ENCODE data around the gene P2RY2. TPM values are rescaled to one million over a fixed set of nuclear protein-coding genes. Genes with fewer than 3 reads are reported as not detected.

P2RY2 gene
- total and polyA plus RNA-seq, 2 of the 8 experiments (the other 6 are each of a cell fraction or from before 2014, with no cell fraction given) = 1.0 to 1.5 TPM

DNA sequence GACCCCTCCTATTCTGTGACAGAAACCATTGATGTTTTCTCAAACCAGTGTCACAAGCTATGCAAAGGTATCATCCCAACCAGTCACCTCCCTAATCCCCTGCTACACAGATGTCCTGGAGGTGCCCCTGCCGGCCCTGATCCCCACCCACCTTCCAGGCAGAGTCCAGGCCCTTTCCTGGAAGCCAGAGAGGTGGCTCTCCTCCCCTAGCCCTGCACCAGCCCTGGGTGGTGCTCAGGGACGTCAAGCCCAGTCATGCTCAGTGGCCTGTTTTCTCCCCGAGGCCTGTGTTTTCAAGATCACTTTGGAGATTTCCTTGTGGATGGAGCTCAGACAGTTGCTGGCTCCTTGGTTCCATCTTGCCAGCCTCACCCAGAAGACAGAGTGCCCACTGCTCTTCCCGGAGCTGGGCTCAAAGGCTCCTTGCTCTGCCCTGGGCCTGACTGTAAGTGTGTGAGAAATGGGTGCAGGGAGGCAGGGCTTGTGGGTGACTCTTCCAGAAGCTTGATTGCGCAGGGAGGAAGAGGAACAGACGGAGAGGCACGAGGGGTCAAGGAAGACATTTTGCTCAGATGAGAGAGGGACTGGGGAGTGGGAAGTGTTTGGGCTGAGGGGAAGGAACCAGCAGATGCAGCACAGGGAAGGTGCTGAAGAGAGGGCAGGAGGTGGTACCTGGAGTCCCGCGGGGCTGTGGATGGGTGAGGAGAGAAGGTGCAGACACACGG, 65.4 kb downstream of the P2RY2 start (continued):
- TF ChIP-seq KDM1A (IDR thresholded peaks at IDR 0.05; ENCODE audit: borderline replicate concordance, low read length) (no peak), MAFK (IDR thresholded peaks at IDR 0.05; ENCODE audit: low read depth, low read length) (no peak)
